Hepatocyte (in vitro differentiated cells): ENCODE results near the gene C20orf144. TPM values are rescaled to one million over a fixed set of nuclear protein-coding genes. Genes with fewer than 3 reads are reported as not detected.

Source experiments
- DNase-seq: peaks from one replicate; pipeline ENCODE4 v3.0.0-alpha.2; 2016; ENCODE audit warnings: low spot score
- H2AFZ ChIP-seq: fragments of 200-600 bp; sonication (generic); 2 replicates; pipeline ENCODE4 v1.6.0; 2016; ENCODE audit warnings: antibody characterized with exemption, mild to moderate bottlenecking
- H3K27ac ChIP-seq: fragments of 200-600 bp; sonication (generic); 2 replicates; pipeline ENCODE4 v1.5.1; 2016; ENCODE audit warnings: mild to moderate bottlenecking
- H3K27me3 ChIP-seq: fragments of 200-600 bp; sonication (generic); 2 replicates; pipeline ENCODE4 v1.6.1; 2016
- H3K36me3 ChIP-seq: fragments of 200-600 bp; sonication (generic); replicated peaks from 2 replicates; pipeline ENCODE4 v1.5.1; 2016; ENCODE audit warnings: low read depth; ENCODE audit not compliant: insufficient read depth
- H3K4me1 ChIP-seq: fragments of 200-600 bp; sonication (generic); 2 replicates; pipeline ENCODE4 v1.5.1; 2016; ENCODE audit warnings: mild to moderate bottlenecking, moderate library complexity; ENCODE audit not compliant: insufficient read depth
- H3K4me2 ChIP-seq: fragments of 200-600 bp; sonication (generic); 2 replicates; pipeline ENCODE4 v1.6.0; 2016
- H3K4me3 ChIP-seq: fragments of 200-600 bp; sonication (generic); 2 replicates; pipeline ENCODE4 v1.5.1; 2016; ENCODE audit warnings: mild to moderate bottlenecking
- H3K79me2 ChIP-seq: fragments of 200-600 bp; sonication (generic); 2 replicates; pipeline ENCODE4 v1.6.0; 2017; ENCODE audit warnings: mild to moderate bottlenecking
- H3K9me2 ChIP-seq: fragments of 200-600 bp; sonication (generic); replicated peaks from 2 replicates; pipeline ENCODE4 v1.6.0; 2017; ENCODE audit warnings: mild to moderate bottlenecking; ENCODE audit not compliant: insufficient read depth
- H3K9me3 ChIP-seq: fragments of 200-600 bp; sonication (generic); 2 replicates; pipeline ENCODE4 v1.5.1; 2016; ENCODE audit warnings: low read depth, mild to moderate bottlenecking
- H4K20me1 ChIP-seq: fragments of 200-600 bp; sonication (generic); 2 replicates; pipeline ENCODE4 v1.6.0; 2016; ENCODE audit warnings: mild to moderate bottlenecking; ENCODE audit not compliant: insufficient read depth, poor library complexity, severe bottlenecking
- CTCF ChIP-seq: fragments of 200-600 bp; sonication (generic); IDR thresholded peaks from 2 replicates; pipeline ENCODE4 v1.5.1; 2016; ENCODE audit warnings: antibody characterized with exemption, mild to moderate bottlenecking; ENCODE audit not compliant: poor library complexity
- EZH2 ChIP-seq: fragments of 200-600 bp; sonication (generic); IDR thresholded peaks from 2 replicates; pipeline ENCODE4 v1.6.1; 2016; ENCODE audit warnings: antibody characterized with exemption, mild to moderate bottlenecking, borderline replicate concordance
- EZH2phosphoT487 ChIP-seq: fragments of 200-600 bp; sonication (generic); IDR thresholded peaks from one replicate; pipeline ENCODE4 v1.6.1; 2018; ENCODE audit warnings: antibody characterized with exemption, mild to moderate bottlenecking, low read depth, moderate library complexity; ENCODE audit not compliant: unreplicated experiment, severe bottlenecking
- WGBS: methylation state at CpG from one replicate; pipeline ENCODE4 v1.1.6; 2016; ENCODE audit warnings: low lambda C conversion rate; ENCODE audit errors: missing lambda C conversion rate; 5-methylcytosine and 5-hydroxymethylcytosine counted together
- polyA plus RNA-seq: library from polyadenylated mRNA; unstranded; fragments of >200 nt; fragmentation: Nextera tagmentation; extraction: Ambion mirVana; gene quantifications from 2 replicates; pipeline ENCODE4 v1.2.1, GENCODE V29; 2016
- total RNA-seq: library from RNA; depleted of rRNA; stranded (reverse); fragments of >200 nt; gene quantifications from 2 replicates; pipeline ENCODE4 v1.2.3, GENCODE V29; 2014

Gene C20orf144
- total and polyA plus RNA-seq, 2 experiments from 2014 or later, result 0.30 to 0.46 TPM

- H3K36me3 ChIP-seq, result no peaks in the 10 kb centered on the region
- TF ChIP-seq EZH2, result no peak
- TF ChIP-seq EZH2phosphoT487, result no peak
- TF ChIP-seq CTCF, result no peak
- no peaks in the 10 kb centered on the region for H3K9me2 ChIP-seq
- no peak for DNase-seq
- no peak overlapping the region for H3K27ac ChIP-seq
- no peaks in the 10 kb centered on the region for H3K9me3 ChIP-seq
- H4K20me1 ChIP-seq, result no peaks in the 10 kb centered on the region
- peaks cover 30% of the 10 kb centered on the region for H3K79me2 ChIP-seq
- WGBS, result 89% methylated on average over 14 of the region's 14 CpGs
- H3K4me1 ChIP-seq, result peaks cover 11% of the 10 kb centered on the region
- peak overlapping the region; percentile 72 for H3K4me2 ChIP-seq
- H2AFZ ChIP-seq, result peak overlapping the region; percentile 69
- no peaks in the 10 kb centered on the region for H3K27me3 ChIP-seq
- H3K4me3 ChIP-seq, result no peak overlapping the region
These were observed 24.8 kb downstream of the C20orf144 start for GRCh38 chr20:33686984-33687366.

GRCh38 chr20:33687370-33687915 lies 25.3 kb downstream of the C20orf144 start:
- no peak overlapping the region for H3K4me3 ChIP-seq
- no peak overlapping the region for H3K27ac ChIP-seq
- peaks cover 26% of the 10 kb centered on the region for H3K79me2 ChIP-seq
- no peaks in the 10 kb centered on the region for H3K9me2 ChIP-seq
- H3K9me3 ChIP-seq, result no peaks in the 10 kb centered on the region
- no peaks in the 10 kb centered on the region for H4K20me1 ChIP-seq
- no peak overlapping the region for H2AFZ ChIP-seq
- no peak overlapping the region for H3K4me2 ChIP-seq
- H3K4me1 ChIP-seq, result peaks cover 11% of the 10 kb centered on the region
- TF ChIP-seq EZH2phosphoT487, result no peak
- TF ChIP-seq EZH2, result no peak
- TF ChIP-seq CTCF, result no peak
- H3K36me3 ChIP-seq, result no peaks in the 10 kb centered on the region
- H3K27me3 ChIP-seq, result no peaks in the 10 kb centered on the region
- peak; percentile 18 for DNase-seq
- WGBS, result 89% methylated on average over 8 of the region's 8 CpGs

- WGBS, result 81% methylated on average over 3 of the region's 3 CpGs
These were observed 26.1 kb downstream of the C20orf144 start for GRCh38 chr20:33687993-33688937.

More at GRCh38 chr20:33687993-33688937, 26.1 kb downstream of the C20orf144 start:
- H3K27ac ChIP-seq, result peak overlapping the region; percentile 16
- peak; percentile 60 for DNase-seq
- no peaks in the 10 kb centered on the region for H3K27me3 ChIP-seq
- H3K9me3 ChIP-seq, result no peaks in the 10 kb centered on the region
- H3K4me2 ChIP-seq, result no peak overlapping the region
- H3K9me2 ChIP-seq, result no peaks in the 10 kb centered on the region
- peaks cover 18% of the 10 kb centered on the region for H3K79me2 ChIP-seq
- no peak overlapping the region for H2AFZ ChIP-seq
- H3K4me1 ChIP-seq, result peaks cover 11% of the 10 kb centered on the region
- no peaks in the 10 kb centered on the region for H3K36me3 ChIP-seq
- no peaks in the 10 kb centered on the region for H4K20me1 ChIP-seq
- TF ChIP-seq EZH2phosphoT487, result no peak
- TF ChIP-seq EZH2, result no peak
- no peak for TF ChIP-seq CTCF
- no peak overlapping the region for H3K4me3 ChIP-seq
